AG04449 (cell line): Measurements from ENCODE around the gene DLG3.

Experiments
- CTCF ChIA-PET: fragments of 350-600 bp; formaldehyde crosslinking; extraction: SDS; loops from one replicate; lab custom pipeline; 2021; ENCODE audit warnings: antibody characterized with exemption; lab: Yijun Ruan, JAX
- POLR2A ChIA-PET: fragments of 400-600, 350-600 bp; formaldehyde crosslinking; extraction: SDS; loops from one replicate; lab custom pipeline; 2020; ENCODE audit warnings: antibody characterized with exemption, inconsistent platforms; lab: Yijun Ruan, JAX
- DNase-seq: peaks from one replicate; pipeline ENCODE4 v3.0.0-alpha.2; 2010; ENCODE audit warnings: low read depth, low spot score
- H3K4me3 ChIP-seq: 2 replicates; pipeline ENCODE4 v1.5.1; 2011; ENCODE audit warnings: low read depth, mild to moderate bottlenecking, control low read depth, low read length
- TF ChIP-seq, protein P1 (sequence below): IDR thresholded peaks from one replicate; pipeline ENCODE4 v1.5.1; 2011; ENCODE audit warnings: mild to moderate bottlenecking, moderate library complexity, low read length, control low read depth, inconsistent platforms; ENCODE audit not compliant: insufficient read depth; ENCODE audit errors: missing control alignments

Gene DLG3

DNA sequence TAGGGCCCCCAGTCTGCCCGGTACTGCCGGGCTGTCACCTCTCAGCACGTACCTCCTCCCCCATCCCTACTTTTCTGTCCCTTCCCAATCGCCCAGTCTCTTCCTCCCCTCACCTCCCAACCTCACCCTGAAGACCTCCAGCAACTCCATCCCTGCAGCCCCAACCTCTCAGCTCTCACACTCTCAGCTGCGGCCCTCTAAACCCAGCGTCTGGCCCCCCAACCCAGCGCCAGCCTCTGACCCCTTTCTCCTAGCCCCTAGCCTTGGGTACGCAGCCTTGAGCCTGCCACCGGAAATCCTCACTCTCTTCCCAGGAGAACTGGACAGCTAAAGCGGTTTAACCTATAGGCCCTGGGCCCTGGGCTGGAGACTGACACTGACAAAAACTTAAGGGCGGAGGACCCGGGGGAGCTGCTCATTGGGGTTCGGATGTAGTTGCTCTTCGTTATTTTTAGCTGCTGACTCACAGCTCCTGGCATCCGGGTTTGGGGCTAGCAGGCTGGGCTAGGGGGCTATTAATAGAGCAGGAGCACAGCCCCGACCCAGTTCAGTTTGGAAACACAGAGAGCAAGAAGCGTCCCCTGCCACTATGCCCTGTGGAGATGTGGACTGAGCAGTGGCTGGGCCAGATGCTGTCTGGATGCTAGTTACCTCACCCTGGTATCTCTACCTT is 9.6 kb upstream of the DLG3 start:
- peak overlapping the region; percentile 73 for H3K4me3 ChIP-seq
- POLR2A ChIA-PET = no interaction called here
- CTCF ChIA-PET = interaction anchor here (1.1 to 3.5 kb wide), 7 partner anchors 9 to 302 kb away, joined by 3 to 31 read pairs (median 12); partner anchors contain the start of genes DLG3, GDPD2 and IGBP1
- DNase-seq = no peak
- TF ChIP-seq, protein P1, sequence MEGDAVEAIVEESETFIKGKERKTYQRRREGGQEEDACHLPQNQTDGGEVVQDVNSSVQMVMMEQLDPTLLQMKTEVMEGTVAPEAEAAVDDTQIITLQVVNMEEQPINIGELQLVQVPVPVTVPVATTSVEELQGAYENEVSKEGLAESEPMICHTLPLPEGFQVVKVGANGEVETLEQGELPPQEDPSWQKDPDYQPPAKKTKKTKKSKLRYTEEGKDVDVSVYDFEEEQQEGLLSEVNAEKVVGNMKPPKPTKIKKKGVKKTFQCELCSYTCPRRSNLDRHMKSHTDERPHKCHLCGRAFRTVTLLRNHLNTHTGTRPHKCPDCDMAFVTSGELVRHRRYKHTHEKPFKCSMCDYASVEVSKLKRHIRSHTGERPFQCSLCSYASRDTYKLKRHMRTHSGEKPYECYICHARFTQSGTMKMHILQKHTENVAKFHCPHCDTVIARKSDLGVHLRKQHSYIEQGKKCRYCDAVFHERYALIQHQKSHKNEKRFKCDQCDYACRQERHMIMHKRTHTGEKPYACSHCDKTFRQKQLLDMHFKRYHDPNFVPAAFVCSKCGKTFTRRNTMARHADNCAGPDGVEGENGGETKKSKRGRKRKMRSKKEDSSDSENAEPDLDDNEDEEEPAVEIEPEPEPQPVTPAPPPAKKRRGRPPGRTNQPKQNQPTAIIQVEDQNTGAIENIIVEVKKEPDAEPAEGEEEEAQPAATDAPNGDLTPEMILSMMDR = no peak

DNA sequence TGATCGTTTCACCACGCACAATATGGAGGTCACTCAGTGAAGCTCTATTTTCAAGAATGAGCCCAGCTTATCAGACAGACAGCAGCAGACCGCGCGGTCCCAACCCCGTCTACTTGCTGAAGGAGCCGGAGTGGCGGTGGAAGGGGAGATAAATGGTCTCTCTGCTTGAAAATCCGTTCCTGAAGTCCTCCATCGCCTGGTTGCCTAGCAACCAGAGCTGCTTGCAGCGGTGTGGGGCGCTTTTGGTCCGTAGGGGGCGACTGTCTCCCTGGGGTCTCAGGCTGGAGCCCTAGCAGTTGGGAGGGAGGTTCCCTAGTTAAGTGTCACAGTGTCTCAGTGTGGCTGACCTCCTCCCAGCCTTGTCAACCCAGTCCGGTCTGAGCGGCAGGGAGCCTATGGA is 8.3 kb upstream of the DLG3 start:
- TF ChIP-seq, protein P1 = no peak
- POLR2A ChIA-PET = no interaction called here
- H3K4me3 ChIP-seq = no peak overlapping the region
- no peak for DNase-seq
- CTCF ChIA-PET = interaction anchor here (0.9 to 3.5 kb wide), 6 partner anchors 12 to 303 kb away, joined by 3 to 24 read pairs (median 8); partner anchors contain the start of gene IGBP1

DNA sequence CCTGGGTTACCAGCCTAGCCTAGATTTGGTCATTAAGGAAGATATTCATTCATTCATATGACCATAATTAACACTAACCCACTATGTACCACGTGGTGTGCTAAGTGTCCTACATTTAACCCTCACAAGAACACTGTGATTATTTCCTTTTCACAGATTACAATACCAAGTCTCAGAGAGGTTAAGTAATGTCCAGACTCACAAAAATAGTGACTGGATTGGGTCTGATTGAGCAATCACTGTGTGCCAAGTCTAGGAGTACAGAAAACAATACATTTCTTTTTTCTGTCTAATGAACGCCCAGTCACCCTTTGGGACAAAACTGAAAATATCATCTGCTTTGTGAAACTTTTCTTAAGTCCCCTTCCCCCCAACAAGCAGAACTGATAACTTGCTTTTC is 7.6 kb upstream of the DLG3 start:
- no peak overlapping the region for H3K4me3 ChIP-seq
- POLR2A ChIA-PET = no interaction called here
- DNase-seq = no peak
- TF ChIP-seq, protein P1 = no peak
- CTCF ChIA-PET = interaction anchor here (2.2 kb wide), 1 partner anchor 304 kb away, joined by 9 read pairs; the partner anchor contains the start of gene IGBP1

DNA sequence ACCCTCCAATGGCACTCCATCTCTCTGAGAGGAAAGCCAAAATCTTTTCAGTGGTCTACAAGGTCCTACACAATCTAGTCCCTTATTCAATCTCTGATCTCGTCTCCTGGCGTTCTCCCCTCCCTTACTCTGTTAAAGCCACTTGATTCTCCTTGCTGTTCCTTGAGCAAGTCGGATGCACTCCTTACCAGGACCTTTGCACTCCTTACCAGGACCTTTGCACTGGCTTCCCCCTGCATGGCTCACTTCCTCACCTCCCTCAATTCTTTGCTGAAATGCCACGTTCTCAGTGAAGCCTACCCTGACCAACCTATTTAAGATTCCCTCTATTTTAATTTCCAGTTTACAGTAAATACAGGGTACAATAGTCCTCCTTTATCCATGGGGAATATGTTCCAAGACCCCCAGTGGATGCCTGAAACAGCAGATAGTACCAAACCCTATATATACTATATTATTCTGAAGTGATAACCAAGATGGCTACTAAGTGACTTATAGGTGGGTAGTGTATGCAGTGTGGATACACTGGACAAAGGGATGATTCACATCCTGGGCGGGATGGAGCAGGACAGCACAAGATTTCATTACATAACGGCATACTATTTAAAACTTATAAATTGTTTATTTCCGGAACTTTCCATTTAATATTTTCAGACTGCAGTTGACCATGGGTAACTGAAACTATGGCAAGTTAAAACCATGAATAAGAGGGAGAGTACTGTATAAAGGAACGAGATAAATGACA is 6.5 kb upstream of the DLG3 start:
- no peak overlapping the region for H3K4me3 ChIP-seq
- ChIA-PET CTCF (no interaction called here), POLR2A (no interaction called here)
- TF ChIP-seq, protein P1 = no peak
- DNase-seq = no peak

DNA sequence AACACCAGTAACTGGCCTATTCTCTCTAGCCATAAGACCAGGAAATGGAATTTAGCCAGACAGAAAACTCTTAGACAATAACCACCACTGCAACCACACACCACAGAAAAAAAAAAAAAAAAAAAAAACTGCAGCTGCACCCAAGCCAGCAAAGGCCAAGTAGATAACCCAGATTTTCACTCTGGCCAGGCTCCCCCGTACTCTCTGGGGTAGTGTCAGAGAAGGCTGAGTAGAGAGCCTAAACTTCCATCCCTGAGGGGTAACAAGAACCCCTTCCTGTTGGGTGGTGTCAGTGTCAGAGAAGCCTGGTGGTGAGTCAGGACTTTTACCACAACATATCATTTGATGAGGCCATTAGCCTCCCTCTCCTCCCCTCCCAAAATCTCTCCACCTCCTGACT is 5.6 kb upstream of the DLG3 start:
- TF ChIP-seq, protein P1 = no peak
- POLR2A ChIA-PET = no interaction called here
- no peak overlapping the region for H3K4me3 ChIP-seq
- CTCF ChIA-PET = no interaction called here
- no peak for DNase-seq

DNA sequence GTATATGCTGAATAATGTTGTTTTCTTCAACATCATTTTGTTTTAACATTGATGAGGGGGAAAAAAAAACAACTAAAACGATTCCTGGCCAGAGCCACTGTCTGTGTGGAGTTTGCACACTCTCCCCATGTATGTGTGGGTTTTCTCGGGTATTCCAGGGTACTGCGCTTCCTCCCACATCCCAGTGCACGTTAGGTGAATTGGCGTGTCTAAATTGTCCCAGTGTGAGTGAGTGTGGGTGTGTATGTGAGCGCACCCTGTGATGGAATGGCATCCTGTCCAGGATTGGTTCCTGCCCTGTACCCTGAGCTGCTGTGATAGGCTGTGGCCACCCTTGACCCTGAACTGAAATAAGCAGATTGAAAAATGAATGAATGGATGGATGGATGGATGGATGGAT is 2.4 kb upstream of the DLG3 start:
- TF ChIP-seq, protein P1 = no peak
- CTCF ChIA-PET = interaction anchor here (2.0 kb wide), 1 partner anchor 10 kb away, joined by 19 read pairs; no protein-coding TSS in a partner anchor
- POLR2A ChIA-PET = no interaction called here
- no peak for DNase-seq
- no peak overlapping the region for H3K4me3 ChIP-seq
